HuH-7 (cell line): ENCODE measurements around the gene MRGPRX4.
"Not testable (repeated sequence)": the region's sequence is repeated elsewhere in the genome, so short reads cannot be mapped to it uniquely, and the experiment has no call there.

Source experiments
- DNase-seq: peaks from one replicate; pipeline ENCODE4 v3.0.0; 2011; ENCODE audit warnings: low spot score

Gene MRGPRX4

GRCh38 chr11:18172666-18173065 is at the start of gene MRGPRX4:
MRGPRX4 (plus strand) TSS chr11:18172837; CDS start chr11:18173257, 420 bp downstream.
- no peak for DNase-seq

- not testable (repeated sequence) for DNase-seq
These were observed 41.5 kb upstream of the MRGPRX4 start for GRCh38 chr11:18131115-18131514.

- DNase-seq, result no peak
These were observed 40.3 kb upstream of the MRGPRX4 start, which contains the start of gene MRGPRX3 for GRCh38 chr11:18132341-18132740. MRGPRX3 (plus strand) TSS chr11:18132571; CDS start chr11:18137203, 4,632 bp downstream.

- DNase-seq, result no peak
These were observed 37.3 kb upstream of the MRGPRX4 start for GRCh38 chr11:18135308-18135707.

GRCh38 chr11:18137186-18137800 is 35.3 kb upstream of the MRGPRX4 start:
- no peak for DNase-seq

- no peak for DNase-seq
These were observed 32.5 kb upstream of the MRGPRX4 start for GRCh38 chr11:18140145-18140544.

GRCh38 chr11:18144243-18144642 is 28.4 kb upstream of the MRGPRX4 start:
- no peak for DNase-seq

GRCh38 chr11:18145025-18145424 is 27.6 kb upstream of the MRGPRX4 start:
- DNase-seq, result no peak

- no peak for DNase-seq
These were observed 26.8 kb upstream of the MRGPRX4 start for GRCh38 chr11:18145837-18146236.

GRCh38 chr11:18151581-18151980 is 21.1 kb upstream of the MRGPRX4 start:
- no peak for DNase-seq

- DNase-seq, result no peak
These were observed 4.3 kb upstream of the MRGPRX4 start for GRCh38 chr11:18168372-18168771.

- DNase-seq, result peak; percentile 50
These were observed 1.1 kb upstream of the MRGPRX4 start for GRCh38 chr11:18171377-18172000.

- DNase-seq, result no peak
These were observed 709 bp downstream of the MRGPRX4 start for GRCh38 chr11:18173225-18173866.

GRCh38 chr11:18188796-18189195 is 16.2 kb downstream of the MRGPRX4 start:
- no peak for DNase-seq

- DNase-seq, result not testable (repeated sequence)
These were observed 17.0 kb downstream of the MRGPRX4 start for GRCh38 chr11:18189476-18190245.

GRCh38 chr11:18191376-18191775 is 18.7 kb downstream of the MRGPRX4 start:
- no peak for DNase-seq

GRCh38 chr11:18193010-18193409 is 20.4 kb downstream of the MRGPRX4 start:
- peak; percentile 8 for DNase-seq

- no peak for DNase-seq
These were observed 23.9 kb downstream of the MRGPRX4 start for GRCh38 chr11:18196532-18196931.

- not testable (repeated sequence) for DNase-seq
These were observed 25.1 kb downstream of the MRGPRX4 start for GRCh38 chr11:18197738-18198137.

GRCh38 chr11:18203723-18204122 is 31.1 kb downstream of the MRGPRX4 start:
- peak; percentile 50 for DNase-seq

- no peak for DNase-seq
These were observed 31.6 kb downstream of the MRGPRX4 start for GRCh38 chr11:18204220-18204619.

GRCh38 chr11:18204771-18205170 is 32.1 kb downstream of the MRGPRX4 start:
- no peak for DNase-seq
